HG03108 (cell line): Measurements from ENCODE around the gene DHRS12.

ENCODE experiments used
- ATAC-seq: cut with Tn5 transposase; IDR thresholded peaks from one replicate; pipeline ENCODE4 v1.9.1; 2021; ENCODE audit warnings: moderate library complexity; ENCODE audit not compliant: unreplicated experiment

The DHRS12 gene

DNA sequence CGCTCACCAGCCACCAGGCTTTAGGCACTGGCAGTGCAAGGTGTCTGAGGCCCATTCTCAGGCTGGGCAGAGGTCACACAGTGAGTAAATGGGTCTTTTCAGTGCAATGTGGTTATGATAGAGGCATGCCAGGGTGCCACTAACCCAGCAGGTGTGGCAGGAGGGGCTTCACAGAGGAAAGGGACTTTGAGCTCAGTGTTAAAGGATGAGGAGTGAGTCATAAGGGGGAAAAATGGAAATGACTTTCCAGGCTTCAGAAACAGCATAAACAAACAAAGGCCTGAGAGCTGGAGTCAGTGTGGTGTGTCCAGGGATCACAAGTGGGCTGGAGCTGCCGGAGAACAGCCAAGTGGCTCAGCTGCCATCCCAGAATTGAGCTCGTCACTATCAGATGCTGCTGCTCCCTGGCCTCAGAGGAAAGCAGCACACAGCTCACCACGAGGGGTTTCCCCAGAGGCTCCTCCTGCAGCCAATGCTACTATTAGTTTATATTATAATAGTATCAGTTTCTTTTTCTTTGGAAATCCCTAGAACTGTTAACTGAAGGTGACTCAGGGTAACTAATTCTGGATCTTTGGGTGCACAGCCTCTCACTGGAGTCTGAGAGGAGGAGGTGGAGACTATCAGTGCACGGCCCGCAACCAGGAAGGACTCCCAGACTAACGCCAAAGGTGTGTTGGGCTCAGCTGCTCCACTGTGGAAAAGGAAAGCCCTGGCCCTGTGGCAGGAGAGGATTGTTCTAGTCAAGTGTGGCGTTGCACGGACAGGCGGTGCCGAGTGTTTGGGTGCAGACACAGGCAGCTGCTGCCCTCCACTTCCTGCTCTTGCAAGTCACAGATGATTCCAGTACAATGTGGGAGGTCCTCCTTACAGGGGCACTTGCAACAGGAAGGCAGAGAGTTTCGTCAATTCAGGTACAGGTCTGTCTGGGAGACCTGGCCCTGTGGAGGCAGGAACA lies 39.5 kb downstream of the DHRS12 start:
- peak; percentile 82 for ATAC-seq

DNA sequence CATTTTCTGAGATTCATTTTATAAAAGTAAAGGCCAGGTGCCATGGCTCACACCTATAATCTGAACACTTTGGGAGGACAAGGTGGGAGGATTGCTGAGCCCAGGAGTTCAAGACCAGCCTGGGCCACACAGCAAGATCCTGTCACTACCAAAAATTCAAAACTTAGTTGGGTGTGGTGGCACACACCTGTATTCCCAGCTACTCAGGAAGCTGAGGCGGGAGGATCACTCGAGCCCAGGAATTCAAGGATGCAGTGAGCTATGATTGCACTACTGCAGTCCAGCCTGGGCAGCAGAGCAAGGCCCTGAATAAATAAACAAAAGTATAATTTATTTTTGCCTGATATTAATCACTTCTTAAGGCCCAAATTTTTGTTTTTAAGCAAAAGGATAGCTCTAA lies 40.5 kb downstream of the DHRS12 start:
- ATAC-seq = no peak

DNA sequence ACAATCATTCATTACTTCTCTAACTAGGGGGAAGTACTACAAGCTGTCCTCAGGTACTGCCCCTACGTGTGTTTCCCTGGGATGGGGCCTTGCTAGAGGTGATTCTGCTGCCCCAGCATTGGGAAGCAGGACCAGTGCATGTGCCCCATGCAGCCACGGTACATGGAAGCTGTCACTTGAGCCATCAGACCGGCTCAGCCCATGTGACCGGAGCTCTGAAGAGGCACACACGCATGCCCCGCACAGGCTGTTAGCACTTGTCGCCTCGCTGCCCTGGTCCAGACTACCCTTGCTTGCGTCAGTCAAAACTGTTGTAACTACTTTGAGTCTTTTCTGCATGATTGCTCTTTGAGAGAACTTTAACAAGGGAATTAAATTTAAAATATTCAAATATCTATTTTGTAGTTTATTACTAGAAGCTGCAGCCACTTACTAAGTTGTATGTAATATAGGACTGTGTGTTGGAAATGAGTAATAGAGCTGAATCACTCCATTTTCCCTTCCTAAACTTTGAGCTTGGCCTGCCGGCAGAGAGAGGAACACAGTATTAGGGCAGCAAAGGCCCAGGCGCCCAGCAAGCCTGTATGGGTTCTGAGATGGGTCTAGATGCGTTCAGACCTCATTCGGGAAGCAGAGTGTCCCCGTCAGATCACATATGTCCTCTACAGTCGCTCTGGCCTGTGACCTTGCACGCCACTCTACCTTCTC lies 42.2 kb downstream of the DHRS12 start:
- ATAC-seq = no peak

DNA sequence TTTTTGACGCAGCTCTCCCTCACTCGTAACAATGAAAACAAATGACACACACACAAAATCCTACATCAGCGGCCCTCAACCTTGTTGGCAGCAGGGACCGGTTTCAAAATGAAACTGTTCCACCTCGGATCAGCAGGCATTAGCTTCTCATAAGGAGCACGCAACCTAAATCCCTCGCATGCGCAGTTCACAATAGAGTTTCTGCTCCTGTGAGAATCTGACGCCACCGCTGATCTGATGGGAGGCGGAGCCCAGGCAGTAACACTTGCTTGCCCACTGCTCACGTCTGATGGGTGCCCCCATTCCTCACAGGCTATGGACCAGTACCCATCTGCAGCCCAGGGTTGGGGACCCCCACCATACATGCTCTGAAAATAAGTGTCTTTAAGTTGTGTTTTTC lies 43.4 kb downstream of the DHRS12 start:
- no peak for ATAC-seq

- no peak for ATAC-seq
These were observed 44.7 kb downstream of the DHRS12 start for GRCh38 chr13:51759240-51759639.

- no peak for ATAC-seq
These were observed 45.3 kb downstream of the DHRS12 start for GRCh38 chr13:51758691-51759090.

DNA sequence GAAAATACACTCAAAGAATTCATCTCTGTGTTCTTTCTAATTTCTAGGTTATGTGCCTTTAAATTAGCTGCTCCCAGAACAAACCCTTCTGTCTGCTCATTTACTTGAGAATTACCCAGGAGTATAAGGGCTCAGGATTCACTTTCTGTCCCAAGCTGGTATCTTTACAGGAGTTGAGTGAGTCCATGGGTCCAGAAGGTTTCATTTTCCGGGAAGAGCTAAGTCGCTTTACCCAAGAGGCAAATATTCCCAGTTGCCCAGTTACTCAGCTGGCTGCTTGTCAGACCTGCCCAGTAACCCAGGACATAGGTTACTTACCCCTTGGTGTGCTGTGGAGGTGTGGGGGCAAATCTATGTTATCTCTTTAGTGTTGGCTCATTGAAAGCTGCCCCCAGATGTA lies 47.3 kb downstream of the DHRS12 start:
- ATAC-seq = no peak

- ATAC-seq = no peak
These were observed 56.2 kb downstream of the DHRS12 start for GRCh38 chr13:51747438-51748434.

- no peak for ATAC-seq
These were observed 57.2 kb downstream of the DHRS12 start for GRCh38 chr13:51746802-51747201.

GRCh38 chr13:51745243-51745642 lies 58.7 kb downstream of the DHRS12 start:
- ATAC-seq = no peak

- ATAC-seq = no peak
These were observed 61.4 kb downstream of the DHRS12 start for GRCh38 chr13:51742611-51743010.

DNA sequence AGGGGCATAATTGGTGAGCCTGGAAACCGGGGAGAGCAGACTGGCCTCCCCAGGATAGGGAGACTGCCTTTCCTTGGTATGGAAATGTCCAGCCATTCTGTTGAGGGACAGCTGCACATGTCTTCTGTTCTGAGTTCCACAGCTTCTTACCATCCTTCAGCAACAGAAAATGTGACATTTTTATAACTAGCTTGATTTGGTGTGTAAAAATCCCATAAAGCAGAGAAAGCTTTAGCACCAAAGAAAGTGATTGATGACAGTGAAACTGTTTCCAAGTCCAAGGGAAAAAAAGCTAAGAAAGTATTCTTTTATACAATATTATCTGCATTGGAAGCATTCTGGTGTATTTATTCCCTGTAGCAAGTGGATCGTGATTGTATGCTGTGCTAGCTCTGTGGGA lies 61.9 kb downstream of the DHRS12 start:
- no peak for ATAC-seq

GRCh38 chr13:51740698-51741097 lies 63.3 kb downstream of the DHRS12 start:
- no peak for ATAC-seq

DNA sequence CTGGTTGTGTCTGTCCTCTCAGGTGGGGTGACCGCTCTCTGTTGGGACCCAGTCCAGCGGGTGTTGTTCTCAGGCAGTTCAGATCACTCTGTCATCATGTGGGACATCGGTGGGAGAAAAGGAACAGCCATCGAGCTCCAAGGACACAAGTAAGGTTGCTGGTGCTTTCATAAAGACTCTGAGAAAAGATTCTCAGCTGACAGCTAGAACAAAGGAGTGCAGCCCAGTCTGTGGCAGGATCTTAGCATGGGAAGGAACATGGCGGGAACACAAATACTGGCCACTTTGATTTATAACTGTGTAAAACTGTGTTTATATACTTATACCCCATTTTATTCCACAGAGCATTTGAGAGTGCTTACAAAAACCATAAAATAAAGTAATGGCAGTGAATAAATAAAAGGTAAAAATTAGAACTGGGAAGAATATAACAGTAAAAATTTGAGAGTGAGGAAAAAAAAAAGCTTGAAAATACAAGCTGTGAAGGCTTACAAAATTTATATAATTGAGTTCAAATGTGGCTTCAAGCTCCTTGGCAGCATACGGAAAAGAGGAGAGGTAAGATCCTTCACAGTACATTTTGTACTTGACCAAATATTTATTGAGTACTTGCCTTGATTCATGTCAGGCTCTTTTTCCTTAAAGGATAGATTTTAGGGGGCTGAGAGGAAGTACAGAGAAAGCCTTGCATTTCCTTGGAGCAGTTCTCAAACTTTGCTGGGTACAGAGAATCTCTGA lies 64.8 kb downstream of the DHRS12 start:
- ATAC-seq = no peak

DNA sequence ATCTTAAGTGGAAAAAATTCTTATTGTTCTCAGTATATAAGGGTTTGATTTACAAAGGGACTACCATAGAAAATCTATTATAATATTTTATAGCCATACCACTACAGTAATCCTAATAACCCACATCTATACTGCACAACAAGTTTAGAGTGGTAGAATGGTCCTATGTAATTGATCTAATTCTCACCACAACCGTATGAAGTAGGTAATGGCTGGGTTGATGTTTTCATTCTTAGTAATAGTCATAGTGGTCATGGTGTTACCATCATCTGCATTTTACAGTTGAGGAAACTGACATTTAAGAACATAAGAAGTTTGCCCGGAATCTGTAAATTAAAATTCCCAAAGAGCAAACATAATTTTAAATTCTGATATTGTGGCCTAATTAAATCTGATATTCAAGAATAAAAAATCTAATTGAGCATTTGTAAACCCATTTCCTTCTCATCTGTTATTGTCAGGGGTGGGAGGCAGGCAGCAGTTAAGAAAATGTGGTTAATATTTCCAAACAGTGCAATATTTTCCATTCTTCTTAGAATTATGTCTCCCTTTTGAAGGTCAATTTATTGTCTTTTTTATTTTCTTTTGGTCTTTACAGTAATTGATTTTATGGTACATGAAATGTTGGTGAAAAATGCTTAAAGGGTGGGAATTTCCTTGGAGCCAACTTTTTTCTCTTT lies 65.6 kb downstream of the DHRS12 start:
- ATAC-seq = no peak

DNA sequence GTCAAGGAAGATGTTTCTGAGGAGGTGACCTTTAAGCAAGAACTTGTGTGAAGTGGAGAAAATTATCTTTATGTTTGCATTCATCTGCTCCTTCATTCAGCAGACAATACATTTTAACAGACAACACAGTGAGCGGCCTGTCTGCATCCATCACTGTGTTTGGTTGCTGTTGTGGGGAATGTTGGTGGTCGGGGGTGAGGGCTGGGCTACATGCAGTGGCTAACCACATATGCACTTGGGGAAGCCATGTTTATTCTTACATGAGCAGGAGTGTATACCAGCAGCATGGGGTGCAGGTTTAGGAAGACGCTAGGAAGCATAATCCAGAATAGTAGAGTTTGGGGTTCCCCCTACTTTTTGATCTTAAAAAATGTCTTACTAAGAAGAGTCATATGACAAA lies 66.4 kb downstream of the DHRS12 start:
- no peak for ATAC-seq

DNA sequence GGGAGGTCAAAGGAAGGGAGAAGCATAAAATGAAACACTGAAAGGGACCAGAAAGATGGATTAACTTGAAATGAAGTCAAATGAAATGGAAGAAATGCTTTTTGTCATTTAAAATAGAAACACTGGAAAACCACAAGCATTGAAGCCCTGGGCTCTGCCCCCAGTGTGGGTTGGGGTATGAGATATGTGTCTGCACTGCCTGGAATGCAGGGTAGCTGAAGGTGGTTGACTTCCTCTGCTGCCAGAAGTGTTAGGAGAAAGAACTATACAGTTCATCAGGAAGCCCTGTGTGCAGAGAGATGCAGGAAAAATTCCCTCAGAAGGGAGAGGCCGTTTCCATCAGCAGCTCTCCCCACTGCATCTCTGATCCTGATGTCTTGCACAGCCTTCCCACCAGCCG lies 69.2 kb downstream of the DHRS12 start:
- ATAC-seq = no peak

- ATAC-seq = no peak
These were observed 70.3 kb downstream of the DHRS12 start for GRCh38 chr13:51733374-51734298.

GRCh38 chr13:51731759-51732158 lies 72.2 kb downstream of the DHRS12 start:
- no peak for ATAC-seq
